Progenitor cell of endocrine pancreas (in vitro differentiated cells): ENCODE measurements around the gene THAP9. TPM values are rescaled to one million over a fixed set of nuclear protein-coding genes. Genes with fewer than 3 reads are reported as not detected.

Experiments
- DNase-seq: peaks from one replicate; pipeline ENCODE4 v3.0.0; 2021; ENCODE audit warnings: low spot score; ENCODE audit not compliant: unreplicated experiment
- H3K27ac Mint-ChIP-seq: 2 replicates; pipeline ENCODE4 v1.8.0; 2021; ENCODE audit warnings: mild to moderate bottlenecking, moderate library complexity, mixed read lengths
- H3K27me3 Mint-ChIP-seq: 2 replicates; pipeline ENCODE4 v1.8.0; 2021; ENCODE audit warnings: mixed read lengths
- H3K36me3 Mint-ChIP-seq: 2 replicates; pipeline ENCODE4 v1.8.0; 2022; ENCODE audit warnings: mixed read lengths; ENCODE audit not compliant: insufficient read depth
- H3K4me1 Mint-ChIP-seq: 2 replicates; pipeline ENCODE4 v1.8.0; 2021; ENCODE audit warnings: low read depth, mixed read lengths
- H3K4me3 Mint-ChIP-seq: 2 replicates; pipeline ENCODE4 v1.8.0; 2021; ENCODE audit warnings: low read depth, mild to moderate bottlenecking, moderate library complexity, mixed read lengths
- H3K9me3 Mint-ChIP-seq: 2 replicates; pipeline ENCODE4 v1.8.0; 2021; ENCODE audit warnings: low read depth, mixed read lengths
- CTCF ChIP-seq: fragments of 200-600 bp; sonication (generic); IDR thresholded peaks from one replicate; pipeline ENCODE4 v1.5.0; 2021; ENCODE audit warnings: antibody characterized with exemption, mild to moderate bottlenecking; ENCODE audit not compliant: unreplicated experiment
- total RNA-seq: library from RNA; stranded (reverse); gene quantifications from 2 replicates; pipeline ENCODE4 v1.2.1, GENCODE V29; 2021

THAP9 gene
- total RNA-seq, 1 donor from 2014 or later, result 14.0 TPM

- no peak for TF ChIP-seq CTCF
- no peaks in the 10 kb centered on the region for H3K9me3 Mint-ChIP-seq
- no peak overlapping the region for H3K27ac Mint-ChIP-seq
Measured at GRCh38 chr4:82921795-82922194, 21.3 kb downstream of the THAP9 start.

DNA sequence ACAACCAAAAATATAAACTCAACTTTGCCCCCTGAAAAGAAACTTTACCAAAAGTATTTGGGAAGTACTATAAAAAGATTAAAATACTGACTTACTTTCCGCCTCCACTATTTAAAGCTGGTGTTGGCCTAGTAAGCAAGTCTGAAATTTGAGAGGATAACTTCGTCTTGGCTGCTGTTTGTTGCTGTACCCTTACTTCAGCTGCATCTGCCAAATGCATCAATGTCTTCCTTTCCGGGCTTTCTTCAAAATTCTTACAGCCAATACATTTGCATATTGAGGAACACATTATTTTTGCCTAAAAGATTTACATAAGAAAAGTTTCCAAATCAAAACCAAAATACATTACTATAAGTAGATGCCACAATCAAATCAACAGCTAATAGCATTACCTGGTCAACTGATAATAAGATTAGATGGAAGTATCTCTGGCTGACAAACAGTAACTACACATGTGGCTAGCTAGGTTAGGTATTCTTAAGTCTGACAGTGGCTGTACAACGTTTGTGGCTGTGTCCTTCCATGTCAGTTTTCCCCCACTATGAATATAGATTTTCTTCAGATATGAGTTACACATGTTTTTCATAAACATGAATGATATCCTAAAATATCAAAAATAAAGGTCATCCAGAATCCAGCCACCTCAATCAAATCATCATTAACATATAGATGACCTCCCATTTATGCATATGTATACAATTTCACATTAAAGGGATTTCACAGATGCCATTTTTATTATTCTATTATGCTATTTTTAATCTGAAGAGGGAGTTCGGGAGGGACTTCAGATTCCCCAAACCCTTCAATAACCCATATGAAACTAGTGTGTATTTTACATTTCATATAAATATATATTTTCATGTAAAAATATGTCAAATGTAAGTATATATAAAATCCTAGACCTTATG lies 30.6 kb downstream of the THAP9 start:
- H3K9me3 Mint-ChIP-seq, result no peaks in the 10 kb centered on the region
- no peak for DNase-seq
- H3K36me3 Mint-ChIP-seq, result peaks cover 20% of the 10 kb centered on the region
- H3K4me3 Mint-ChIP-seq, result no peak overlapping the region
- H3K27me3 Mint-ChIP-seq, result no peaks in the 10 kb centered on the region
- H3K27ac Mint-ChIP-seq, result no peak overlapping the region
- no peak for TF ChIP-seq CTCF
- H3K4me1 Mint-ChIP-seq, result no peaks in the 10 kb centered on the region

More at GRCh38 chr4:82921795-82922194, 21.3 kb downstream of the THAP9 start:
- Mint-ChIP-seq H3K36me3 (peaks cover 5% of the 10 kb centered on the region), H3K4me1 (no peaks in the 10 kb centered on the region), H3K4me3 (no peak overlapping the region), H3K27me3 (no peaks in the 10 kb centered on the region)
- DNase-seq, result no peak

DNA sequence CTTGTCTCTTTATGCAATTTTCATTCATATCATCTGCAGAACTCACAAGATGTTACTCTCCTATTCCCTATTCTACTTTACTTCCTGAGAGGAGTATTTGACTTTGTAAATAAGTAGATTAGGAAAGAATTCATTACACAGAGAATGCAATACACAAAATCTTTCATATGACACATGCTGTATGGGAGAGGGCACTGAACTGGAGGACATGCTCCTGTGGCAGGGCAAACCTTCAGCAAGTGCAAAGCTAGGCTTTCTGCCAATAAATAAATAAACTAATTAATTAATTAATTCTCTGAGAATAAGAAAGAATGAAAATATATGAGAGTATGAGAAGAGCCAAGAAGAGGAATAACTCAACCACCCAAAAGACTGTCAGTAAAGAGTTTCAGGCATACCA lies 33.9 kb downstream of the THAP9 start:
- no peak overlapping the region for H3K27ac Mint-ChIP-seq
- DNase-seq, result no peak
- TF ChIP-seq CTCF, result no peak
- no peak overlapping the region for H3K4me3 Mint-ChIP-seq
- H3K36me3 Mint-ChIP-seq, result peaks cover 23% of the 10 kb centered on the region
- H3K27me3 Mint-ChIP-seq, result no peaks in the 10 kb centered on the region
- H3K9me3 Mint-ChIP-seq, result no peaks in the 10 kb centered on the region
- H3K4me1 Mint-ChIP-seq, result no peaks in the 10 kb centered on the region

GRCh38 chr4:82939414-82939813 lies 38.9 kb downstream of the THAP9 start:
- H3K27ac Mint-ChIP-seq, result no peak overlapping the region
- no peaks in the 10 kb centered on the region for H3K9me3 Mint-ChIP-seq
- no peaks in the 10 kb centered on the region for H3K4me1 Mint-ChIP-seq
- H3K27me3 Mint-ChIP-seq, result no peaks in the 10 kb centered on the region
- DNase-seq, result no peak
- no peak overlapping the region for H3K4me3 Mint-ChIP-seq
- no peak for TF ChIP-seq CTCF
- H3K36me3 Mint-ChIP-seq, result peaks cover 19% of the 10 kb centered on the region

DNA sequence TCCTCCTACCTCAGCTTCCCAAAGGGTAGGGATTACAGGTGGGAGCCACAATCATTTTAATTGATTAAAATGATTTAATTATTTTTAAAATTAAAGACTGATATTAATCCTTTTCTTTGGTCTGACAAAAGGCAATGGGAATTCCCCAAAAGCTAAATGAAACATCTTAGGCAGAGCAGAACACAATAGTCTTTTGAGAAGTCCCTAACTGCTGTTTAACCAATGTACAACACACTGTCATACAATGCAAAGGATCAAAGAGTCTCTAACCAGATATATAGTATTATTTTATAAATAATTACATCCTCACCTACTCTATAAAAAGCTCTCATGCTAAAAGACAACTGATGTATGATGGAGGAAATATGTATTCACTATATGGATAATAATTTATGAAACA lies 47.0 kb downstream of the THAP9 start:
- TF ChIP-seq CTCF, result no peak
- peaks cover 8% of the 10 kb centered on the region for H3K36me3 Mint-ChIP-seq
- no peaks in the 10 kb centered on the region for H3K27me3 Mint-ChIP-seq
- DNase-seq, result no peak
- no peak overlapping the region for H3K27ac Mint-ChIP-seq
- H3K4me1 Mint-ChIP-seq, result no peaks in the 10 kb centered on the region
- no peaks in the 10 kb centered on the region for H3K9me3 Mint-ChIP-seq
- H3K4me3 Mint-ChIP-seq, result no peak overlapping the region
